Fibroblast of mammary gland (primary cell): ENCODE results near the gene HIVEP3.
"Not testable (repeated sequence)": the region's sequence is repeated elsewhere in the genome, so short reads cannot be mapped to it uniquely, and the experiment has no call there.

Source experiments
- DNase-seq: peaks from one replicate; pipeline ENCODE4 v3.0.0-alpha.2; 2010; ENCODE audit warnings: low read depth
- H3K4me3 ChIP-seq: 2 replicates; pipeline ENCODE4 v1.5.1; 2011; ENCODE audit warnings: low read depth, mild to moderate bottlenecking, low read length, moderate library complexity; ENCODE audit not compliant: control insufficient read depth
- TF ChIP-seq, protein P1 (sequence below): conservative IDR thresholded peaks from 2 replicates; pipeline ENCODE4 v1.5.1; 2011; ENCODE audit warnings: low read depth, low read length, inconsistent platforms; ENCODE audit not compliant: control insufficient read depth, insufficient read depth

HIVEP3 gene

DNA sequence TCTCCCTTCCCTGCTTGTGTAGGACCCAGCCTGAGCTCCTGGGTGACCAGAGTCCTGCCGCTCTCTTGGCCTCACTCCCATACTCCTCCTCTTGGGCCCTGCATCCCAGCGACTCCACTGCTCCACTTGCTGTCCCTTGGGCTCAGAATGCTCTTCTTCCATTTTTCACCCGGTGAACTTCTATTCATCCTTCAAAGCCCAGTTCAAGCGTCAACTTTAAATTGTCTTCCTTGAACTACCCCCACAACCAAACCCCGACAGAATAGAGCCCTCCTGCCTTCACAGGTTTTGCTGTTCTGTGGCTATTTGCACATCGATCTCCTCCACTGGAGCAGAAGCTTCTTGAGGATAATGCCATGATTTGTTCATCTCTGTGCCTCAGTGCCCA lies 218.9 kb downstream of the HIVEP3 start:
- no peak for DNase-seq
- H3K4me3 ChIP-seq: no peak overlapping the region
- TF ChIP-seq, protein P1, sequence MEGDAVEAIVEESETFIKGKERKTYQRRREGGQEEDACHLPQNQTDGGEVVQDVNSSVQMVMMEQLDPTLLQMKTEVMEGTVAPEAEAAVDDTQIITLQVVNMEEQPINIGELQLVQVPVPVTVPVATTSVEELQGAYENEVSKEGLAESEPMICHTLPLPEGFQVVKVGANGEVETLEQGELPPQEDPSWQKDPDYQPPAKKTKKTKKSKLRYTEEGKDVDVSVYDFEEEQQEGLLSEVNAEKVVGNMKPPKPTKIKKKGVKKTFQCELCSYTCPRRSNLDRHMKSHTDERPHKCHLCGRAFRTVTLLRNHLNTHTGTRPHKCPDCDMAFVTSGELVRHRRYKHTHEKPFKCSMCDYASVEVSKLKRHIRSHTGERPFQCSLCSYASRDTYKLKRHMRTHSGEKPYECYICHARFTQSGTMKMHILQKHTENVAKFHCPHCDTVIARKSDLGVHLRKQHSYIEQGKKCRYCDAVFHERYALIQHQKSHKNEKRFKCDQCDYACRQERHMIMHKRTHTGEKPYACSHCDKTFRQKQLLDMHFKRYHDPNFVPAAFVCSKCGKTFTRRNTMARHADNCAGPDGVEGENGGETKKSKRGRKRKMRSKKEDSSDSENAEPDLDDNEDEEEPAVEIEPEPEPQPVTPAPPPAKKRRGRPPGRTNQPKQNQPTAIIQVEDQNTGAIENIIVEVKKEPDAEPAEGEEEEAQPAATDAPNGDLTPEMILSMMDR: no peak

- H3K4me3 ChIP-seq: no peak overlapping the region
- TF ChIP-seq, protein P1: no peak
- DNase-seq: no peak
These were observed 219.5 kb downstream of the HIVEP3 start for GRCh38 chr1:41698916-41699860.

DNA sequence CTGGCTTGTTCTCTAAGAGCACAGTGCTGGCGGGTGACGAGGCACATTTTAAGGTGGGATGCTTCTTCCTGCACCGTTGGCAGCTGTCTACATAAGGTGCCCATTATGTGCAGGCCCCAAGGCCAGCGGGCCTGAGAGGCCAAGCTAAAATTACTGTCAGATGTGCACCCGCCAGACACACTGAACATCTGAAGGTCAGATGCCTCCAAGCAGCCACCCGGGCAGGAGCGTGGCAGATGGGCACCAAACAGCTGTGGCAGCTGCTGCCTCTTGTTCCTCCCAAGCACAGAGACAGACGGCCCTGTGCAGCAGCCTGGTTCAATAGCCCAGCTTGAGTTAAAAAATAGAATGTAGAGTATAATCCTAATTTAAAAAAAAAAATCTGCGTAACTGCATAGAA lies 222.3 kb downstream of the HIVEP3 start:
- TF ChIP-seq, protein P1: no peak
- DNase-seq: no peak
- no peak overlapping the region for H3K4me3 ChIP-seq

GRCh38 chr1:41695118-41695745 lies 223.5 kb downstream of the HIVEP3 start:
- no peak overlapping the region for H3K4me3 ChIP-seq
- TF ChIP-seq, protein P1: no peak

GRCh38 chr1:41691966-41692365 lies 226.8 kb downstream of the HIVEP3 start:
- not testable (repeated sequence) for DNase-seq, H3K4me3 ChIP-seq

More at GRCh38 chr1:41695118-41695745, 223.5 kb downstream of the HIVEP3 start:
- DNase-seq: no peak

DNA sequence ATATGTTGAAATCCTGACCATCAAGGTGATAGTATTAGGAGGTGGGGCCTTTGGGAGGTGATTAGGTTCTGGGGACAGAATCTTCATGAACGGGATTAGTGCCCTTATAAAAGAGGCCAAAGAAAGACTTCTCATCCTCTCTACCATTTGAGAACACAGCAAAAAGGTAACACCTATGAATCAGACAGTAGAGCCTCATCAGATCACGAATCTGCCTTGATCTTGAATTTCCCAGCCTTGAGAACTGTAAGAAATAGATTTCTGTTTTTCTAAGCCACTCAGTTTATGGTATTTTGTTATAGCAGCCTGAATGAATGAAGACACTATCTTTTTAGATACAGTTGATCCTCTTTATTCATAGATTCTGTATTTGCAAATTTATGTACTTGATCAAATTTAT lies 227.3 kb downstream of the HIVEP3 start:
- H3K4me3 ChIP-seq: no peak overlapping the region
- TF ChIP-seq, protein P1: no peak
- no peak for DNase-seq

DNA sequence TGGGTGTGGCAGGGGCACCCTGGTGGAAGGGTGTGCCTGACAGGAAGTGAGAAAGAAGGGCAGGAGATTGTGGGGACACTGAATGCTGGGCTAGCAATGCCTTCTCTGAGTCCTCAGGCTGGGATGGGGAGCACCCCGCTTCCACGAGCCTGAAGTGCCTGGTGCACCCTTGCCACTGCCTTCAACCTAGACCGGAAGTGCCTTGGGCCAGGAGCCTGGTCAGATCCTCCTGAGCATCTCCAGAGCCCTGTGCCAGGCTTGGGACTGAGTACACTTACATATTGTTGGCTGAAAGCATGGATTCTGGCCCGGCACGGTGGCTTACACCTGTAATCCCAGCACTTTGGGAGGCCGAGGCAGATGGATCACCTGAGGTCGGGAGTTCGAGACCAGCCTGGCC lies 228.4 kb downstream of the HIVEP3 start:
- TF ChIP-seq, protein P1: no peak
- DNase-seq: no peak

More for the DNA sequence above, 228.4 kb downstream of the HIVEP3 start:
- H3K4me3 ChIP-seq: no peak overlapping the region
